Ovary (tissue), 9 donors: Measurements from ENCODE around the gene ALX3. TPM values are rescaled to one million over a fixed set of nuclear protein-coding genes. Genes with fewer than 3 reads are reported as not detected.

Source experiments
- DNase-seq, 5 donors: peaks; one replicate each; pipeline ENCODE4 v3.0.0-alpha.2; 2019 to 2020
- H3K27ac ChIP-seq, 2 donors: fragments of 200-600 bp; one replicate each; pipeline versions ENCODE4 v1.5.1 to v1.8.0; 2019 to 2022
- H3K27me3 ChIP-seq: fragments of 200-600 bp; one replicate; pipeline ENCODE4 v1.8.0; 2022
- H3K36me3 ChIP-seq: fragments of 200-600 bp; sonication (generic); one replicate; pipeline ENCODE4 v1.5.1; 2019
- H3K4me1 ChIP-seq: one replicate; pipeline ENCODE4 v1.8.1; 2013; ENCODE audit warnings: mild to moderate bottlenecking, moderate library complexity; ENCODE audit not compliant: insufficient read depth
- H3K4me3 ChIP-seq: fragments of 200-600 bp; sonication (generic); one replicate; pipeline ENCODE4 v1.5.1; 2017
- H3K9me3 ChIP-seq, 2 donors: fragments of 200-600 bp in 1 of 2; sonication (generic) in 1 of 2; one replicate each; pipeline versions ENCODE4 v1.5.1 to v1.8.1; 2013 to 2019; ENCODE audit warnings: mild to moderate bottlenecking in 1 of 2, moderate library complexity in 1 of 2
- EP300 ChIP-seq: sonication (generic); formaldehyde crosslinking; IDR thresholded peaks from one replicate; pipeline ENCODE4 v1.6.1; 2017; ENCODE audit warnings: antibody characterized with exemption
- POLR2A ChIP-seq: fragments of 450-650 bp; IDR thresholded peaks from one replicate; pipeline ENCODE4 v1.6.1; 2017; ENCODE audit warnings: antibody characterized with exemption, mild to moderate bottlenecking, moderate library complexity
- WGBS, 3 donors: extraction: QIAGEN DNeasy Blood & Tissue Kit in 1 of 3; methylation state at CpG; one replicate each; pipeline versions ENCODE4 v1.1.5 to v1.1.7; 2013 to 2017; 5-methylcytosine and 5-hydroxymethylcytosine counted together
- intact Hi-C, 4 donors: fragments of 100-400 bp; cut with DNase I; formaldehyde crosslinking; loops; one replicate each; pipeline versions ENCODE4 v1.11.0 to v1.15.1; 2022 to 2023
- polyA plus RNA-seq, 2 donors: library from polyadenylated mRNA; stranded (reverse); fragments of 200-250 nt in 1 of 2; fragments of 350-450 nt in 1 of 2; fragmentation: Illumina TruSeq in 1 of 2; extraction: RNeasy Lipid Tissue Mini Kit (QIAGEN cat#74804) in 1 of 2; gene quantifications; one replicate each; pipeline ENCODE4 v1.2.3, GENCODE V29; 2013 to 2014
- total RNA-seq, 7 donors: library from RNA; depleted of rRNA in 2 of 7; stranded (reverse); fragments of >200 nt in 2 of 7; fragmentation: NEBNext Ultra II Directional in 3 of 7; extraction: Animal tissue kit (Norgen Biotek cat#: 25700) in 3 of 7; gene quantifications; one replicate each; pipeline versions ENCODE4 v1.1.0 to v1.2.4, GENCODE V29; 2016 to 2023
- TF ChIP-seq, protein P1 (sequence below), 3 donors: fragments of 450-650 bp in 2 of 3; fragments of 200-600 bp in 1 of 3; IDR thresholded peaks; one replicate each; pipeline versions ENCODE4 v1.5.1 to v1.8.0; 2016 to 2022; ENCODE audit warnings: antibody characterized with exemption in 3 of 3, mild to moderate bottlenecking in 1 of 3
- donor health status: DM: no; HTN: no; CAD: no; lungs with moderate emphysema.
- donor health status: DM: no; HTN: no; CAD: no.
- donor health status: Bipolar disorder and iron deficiency.
- donor health status: DM: yes; HTN: yes; CAD: no.
- donor health status: DM: no; HTN: no; CAD: no.
- donor health status: DM: yes; HTN: yes; CAD: no.

ALX3 gene
- total and polyA plus RNA-seq, 9 donors, result 0.12 to 0.43 (median 0.36) TPM; not detected in 4

DNA sequence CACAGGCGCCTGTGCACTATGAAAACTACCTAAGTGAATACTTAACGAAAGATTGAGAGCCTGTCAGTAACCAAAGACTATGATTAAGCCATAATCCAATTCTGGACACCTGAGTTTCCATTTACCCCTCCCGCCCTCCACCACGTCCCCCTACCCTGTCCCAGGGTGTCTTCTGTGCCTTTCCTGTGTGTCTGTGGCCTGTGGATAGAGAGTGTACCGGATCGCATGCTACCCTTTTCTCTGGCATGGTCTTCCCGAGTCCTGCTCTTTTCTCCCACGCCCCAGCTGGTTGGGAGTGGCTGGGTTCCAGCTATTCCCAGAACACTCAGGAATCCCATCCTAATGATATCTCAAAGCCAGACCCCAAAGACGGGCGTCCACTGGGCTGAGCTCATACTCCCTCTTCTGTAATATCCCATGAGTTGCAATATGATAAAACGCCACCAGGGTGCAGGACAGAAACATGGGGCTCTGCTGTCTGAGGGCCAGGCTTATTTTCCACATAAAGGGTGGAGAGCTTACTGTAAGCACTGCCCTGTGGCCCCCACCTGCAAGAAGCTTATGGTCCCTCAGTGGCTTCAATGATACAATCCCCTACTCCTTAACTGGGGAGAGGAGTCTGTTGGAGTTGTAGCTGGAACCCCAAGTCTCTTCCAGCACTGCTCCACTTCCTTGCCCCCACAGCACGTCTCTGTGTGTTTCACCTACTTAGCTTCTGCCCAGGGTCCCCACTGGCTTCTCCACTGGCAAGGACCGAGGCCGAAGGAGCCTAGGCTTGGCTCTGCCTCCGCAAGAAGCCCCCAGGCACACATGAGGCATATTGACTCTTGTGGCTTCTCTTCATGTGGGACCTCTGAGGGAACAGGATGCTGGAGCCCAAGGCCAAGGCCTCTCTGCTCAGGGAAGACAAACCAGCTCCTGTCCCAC, 17.6 kb upstream of the ALX3 start:
- H3K4me3 ChIP-seq, result no peak overlapping the region
- H3K27me3 ChIP-seq, result no peaks in the 10 kb centered on the region
- WGBS, 3 donors, result 54 to 59% (median 58%) methylated on average over 15 of the region's 15 CpGs
- H3K9me3 ChIP-seq, result no peaks in the 10 kb centered on the region
- intact Hi-C loops, result no loop called here
- no peaks in the 10 kb centered on the region for H3K36me3 ChIP-seq
- TF ChIP-seq POLR2A (no peak), EP300 (no peak)
- TF ChIP-seq, protein P1, sequence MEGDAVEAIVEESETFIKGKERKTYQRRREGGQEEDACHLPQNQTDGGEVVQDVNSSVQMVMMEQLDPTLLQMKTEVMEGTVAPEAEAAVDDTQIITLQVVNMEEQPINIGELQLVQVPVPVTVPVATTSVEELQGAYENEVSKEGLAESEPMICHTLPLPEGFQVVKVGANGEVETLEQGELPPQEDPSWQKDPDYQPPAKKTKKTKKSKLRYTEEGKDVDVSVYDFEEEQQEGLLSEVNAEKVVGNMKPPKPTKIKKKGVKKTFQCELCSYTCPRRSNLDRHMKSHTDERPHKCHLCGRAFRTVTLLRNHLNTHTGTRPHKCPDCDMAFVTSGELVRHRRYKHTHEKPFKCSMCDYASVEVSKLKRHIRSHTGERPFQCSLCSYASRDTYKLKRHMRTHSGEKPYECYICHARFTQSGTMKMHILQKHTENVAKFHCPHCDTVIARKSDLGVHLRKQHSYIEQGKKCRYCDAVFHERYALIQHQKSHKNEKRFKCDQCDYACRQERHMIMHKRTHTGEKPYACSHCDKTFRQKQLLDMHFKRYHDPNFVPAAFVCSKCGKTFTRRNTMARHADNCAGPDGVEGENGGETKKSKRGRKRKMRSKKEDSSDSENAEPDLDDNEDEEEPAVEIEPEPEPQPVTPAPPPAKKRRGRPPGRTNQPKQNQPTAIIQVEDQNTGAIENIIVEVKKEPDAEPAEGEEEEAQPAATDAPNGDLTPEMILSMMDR (IDR thresholded peaks at IDR 0.05), result peak in 2 of 3 donors; percentile 26 to 36
- peak in 2 of 5 donors; percentile 48 to 50 for DNase-seq
- H3K27ac ChIP-seq, result no peak overlapping the region
- peaks cover 5% of the 10 kb centered on the region for H3K4me1 ChIP-seq

DNA sequence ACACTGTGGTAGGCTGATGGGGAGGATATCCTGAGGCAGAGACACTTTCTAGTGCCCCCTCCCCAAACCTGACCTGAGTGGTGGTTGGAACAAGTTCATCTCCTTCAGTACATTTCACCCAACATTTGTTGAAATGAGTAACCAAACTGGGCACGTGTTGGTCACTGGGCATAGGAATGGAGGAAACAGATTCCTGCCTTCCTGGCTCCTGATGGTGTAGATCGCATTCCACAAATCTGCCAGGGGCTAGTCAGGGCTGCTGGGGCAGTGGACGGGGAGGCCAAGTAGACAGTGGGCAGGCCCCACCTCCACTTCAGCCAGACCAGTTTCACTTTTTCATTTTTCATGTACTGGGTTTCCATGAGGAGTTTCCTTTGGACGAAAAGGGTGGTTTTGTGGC, 16.5 kb upstream of the ALX3 start:
- H3K27ac ChIP-seq, result no peak overlapping the region
- no peaks in the 10 kb centered on the region for H3K9me3 ChIP-seq
- H3K4me3 ChIP-seq, result no peak overlapping the region
- no peak for DNase-seq
- no peaks in the 10 kb centered on the region for H3K27me3 ChIP-seq
- TF ChIP-seq, protein P1 (IDR thresholded peaks at IDR 0.05), result no peak
- TF ChIP-seq POLR2A (no peak), EP300 (no peak)
- no peaks in the 10 kb centered on the region for H3K36me3 ChIP-seq
- intact Hi-C loops, result no loop called here
- WGBS, 3 donors, result 72 to 88% (median 84%) methylated on average over 4 of the region's 4 CpGs
- H3K4me1 ChIP-seq, result peaks cover 5% of the 10 kb centered on the region

DNA sequence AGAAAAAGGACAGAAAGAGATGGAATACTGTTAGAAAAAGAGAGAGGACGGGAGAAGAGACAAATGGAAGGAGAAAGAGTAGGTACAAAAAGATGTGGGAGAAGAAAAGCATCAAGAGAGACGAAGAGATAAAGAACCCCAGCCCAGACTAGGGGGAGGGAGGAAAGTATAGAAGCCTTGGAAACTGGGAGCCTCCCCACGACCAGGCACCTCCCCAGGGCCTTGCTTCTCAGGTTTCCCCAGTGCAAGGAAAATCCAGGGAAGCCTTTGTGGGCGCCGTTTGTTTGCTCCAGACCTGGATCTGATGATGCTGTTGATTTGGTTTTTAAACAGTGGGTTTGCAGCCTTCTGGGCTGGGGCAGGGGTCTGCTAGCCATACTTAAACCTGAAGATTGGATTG, 15.2 kb upstream of the ALX3 start:
- H3K4me1 ChIP-seq, result peaks cover 5% of the 10 kb centered on the region
- no peaks in the 10 kb centered on the region for H3K9me3 ChIP-seq
- H3K4me3 ChIP-seq, result no peak overlapping the region
- intact Hi-C loops, result no loop called here
- DNase-seq, result no peak
- no peaks in the 10 kb centered on the region for H3K36me3 ChIP-seq
- peak overlapping the region in 1 of 2 donors; percentile 94 for H3K27ac ChIP-seq
- WGBS, 3 donors, result 74 to 88% (median 86%) methylated on average over 5 of the region's 5 CpGs
- TF ChIP-seq POLR2A (no peak), EP300 (no peak)
- TF ChIP-seq, protein P1 (IDR thresholded peaks at IDR 0.05), result no peak
- no peaks in the 10 kb centered on the region for H3K27me3 ChIP-seq

DNA sequence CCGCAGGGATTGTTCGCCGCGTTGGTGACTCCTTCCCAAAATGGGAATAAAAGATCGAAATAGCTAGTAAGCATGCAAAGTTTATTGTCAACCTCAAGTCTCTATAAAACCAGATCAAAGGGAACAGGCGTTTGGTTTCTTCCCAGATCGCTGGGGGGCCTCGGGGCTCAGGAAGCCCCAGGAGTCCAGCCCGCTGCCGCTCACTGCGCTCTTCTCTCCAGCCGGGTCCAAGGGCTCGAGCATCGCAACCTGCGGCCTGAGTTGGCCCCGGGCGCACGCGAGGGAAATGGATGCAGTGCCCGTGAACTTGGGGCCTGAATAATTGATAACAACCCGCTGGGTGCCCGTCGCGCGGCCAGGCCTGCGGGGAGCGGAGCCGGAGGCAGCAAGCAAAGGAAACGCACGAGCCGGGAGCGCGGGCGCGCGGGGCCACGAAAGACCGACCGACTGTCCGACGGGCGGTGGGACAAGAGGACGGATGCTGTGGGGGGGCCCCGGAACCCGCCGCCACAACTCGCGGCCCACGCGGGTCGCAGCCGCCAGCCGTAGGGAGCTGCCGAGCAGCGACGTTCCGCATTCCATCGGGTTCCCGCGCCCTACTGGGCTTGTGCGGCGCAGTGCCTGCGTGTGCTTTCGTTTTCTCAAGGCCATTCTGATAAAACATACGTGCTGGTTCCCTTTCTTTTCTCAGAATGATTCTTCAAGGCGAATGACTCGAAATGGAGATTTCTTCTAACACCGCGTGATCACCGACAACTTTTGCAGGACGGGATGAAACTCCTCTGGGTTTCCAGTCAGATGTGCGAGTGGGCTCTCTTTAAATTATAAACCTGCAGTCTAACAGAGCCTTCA, 14.0 kb upstream of the ALX3 start:
- H3K9me3 ChIP-seq, result no peaks in the 10 kb centered on the region
- H3K36me3 ChIP-seq, result no peaks in the 10 kb centered on the region
- intact Hi-C loops, result no loop called here
- peak overlapping the region; percentile 67 for H3K4me3 ChIP-seq
- TF ChIP-seq EP300 (no peak), POLR2A (peak; percentile 53)
- TF ChIP-seq, protein P1 (IDR thresholded peaks at IDR 0.05), result peak in 1 of 3 donors; percentile 10
- peak overlapping the region; percentile 60 to 94 for H3K27ac ChIP-seq
- H3K4me1 ChIP-seq, result peaks cover 5% of the 10 kb centered on the region
- WGBS, 3 donors, result 7 to 9% (median 7%) methylated on average over 60 to 72 of the region's 72 CpGs
- peak; percentile 76 to 87 (median 81) for DNase-seq
- H3K27me3 ChIP-seq, result no peaks in the 10 kb centered on the region
